ACC112 (cell line): Measurements from ENCODE around the gene ANKRD13C.
A peak's percentile ranks its signal among the peaks of the same experiment; 100 is the strongest.
"Not testable (repeated sequence)": the region's sequence is repeated elsewhere in the genome, so short reads cannot be mapped to it uniquely, and the experiment has no call there.

Source experiments
- H2AFZ ChIP-seq: fragments of 200-600 bp; sonication (generic); one replicate; pipeline ENCODE4 v1.6.0; 2017; ENCODE audit warnings: antibody characterized with exemption, low read length; ENCODE audit not compliant: unreplicated experiment
- H3K27ac ChIP-seq: fragments of 200-600 bp; sonication (generic); 2 replicates; pipeline ENCODE4 v1.5.1; 2014; ENCODE audit warnings: low read depth, mild to moderate bottlenecking, antibody characterized with exemption, low read length, moderate library complexity
- H3K27me3 ChIP-seq: fragments of 200-600 bp; sonication (generic); 2 replicates; pipeline ENCODE4 v1.6.1; 2014; ENCODE audit warnings: mild to moderate bottlenecking, antibody characterized with exemption, low read length, moderate library complexity, mixed read lengths; ENCODE audit not compliant: insufficient read depth
- H3K36me3 ChIP-seq: fragments of 200-600 bp; sonication (generic); 2 replicates; pipeline ENCODE4 v1.6.1; 2016; ENCODE audit warnings: mild to moderate bottlenecking, antibody characterized with exemption, low read length, moderate library complexity, mixed read lengths; ENCODE audit not compliant: insufficient read depth
- H3K4me1 ChIP-seq: fragments of 200-600 bp; sonication (generic); one replicate; pipeline ENCODE4 v1.6.1; 2016; ENCODE audit warnings: low read length, mixed read lengths; ENCODE audit not compliant: insufficient read depth, unreplicated experiment, control insufficient read depth
- H3K4me3 ChIP-seq: fragments of 200-600 bp; sonication (generic); 2 replicates; pipeline ENCODE4 v1.5.1; 2014; ENCODE audit warnings: mild to moderate bottlenecking, low read depth, low read length
- H3K79me2 ChIP-seq: fragments of 200-600 bp; sonication (generic); one replicate; pipeline ENCODE4 v1.6.0; 2016; ENCODE audit warnings: low read length; ENCODE audit not compliant: control insufficient read depth, unreplicated experiment, insufficient read depth

Gene ANKRD13C

GRCh38 chr1:70360321-70360720 lies 5.8 kb upstream of the ANKRD13C start:
- Histone ChIP-seq H3K4me3 (no peak overlapping the region), H3K4me1 (peaks cover 7% of the 10 kb centered on the region), H2AFZ (no peak overlapping the region), H3K79me2 (peaks cover 5% of the 10 kb centered on the region), H3K27me3 (no peaks in the 10 kb centered on the region), H3K27ac (no peak overlapping the region), H3K36me3 (0 out of 2 replicates have a peak, but pooled peaks cover 3% of the 10 kb centered on the region)

- Histone ChIP-seq H3K36me3 (0 out of 2 replicates have a peak, but pooled peaks cover 3% of the 10 kb centered on the region), H3K27me3 (no peaks in the 10 kb centered on the region), H3K4me3 (no peak overlapping the region), H3K27ac (no peak overlapping the region), H3K79me2 (peaks cover 13% of the 10 kb centered on the region), H2AFZ (no peak overlapping the region), H3K4me1 (peaks cover 7% of the 10 kb centered on the region)
These were observed 4.5 kb upstream of the ANKRD13C start for GRCh38 chr1:70358921-70359564.

GRCh38 chr1:70355920-70356319 lies 1.4 kb upstream of the ANKRD13C start:
- Histone ChIP-seq H2AFZ (no peak overlapping the region), H3K27ac (no peak overlapping the region), H3K27me3 (no peaks in the 10 kb centered on the region), H3K79me2 (peaks cover 43% of the 10 kb centered on the region), H3K36me3 (0 out of 2 replicates have a peak, but pooled peaks cover 3% of the 10 kb centered on the region), H3K4me1 (peaks cover 5% of the 10 kb centered on the region), H3K4me3 (peak overlapping the region; percentile 93)

- peak overlapping the region; percentile 89 for H3K27ac ChIP-seq
- peak overlapping the region; percentile 93 for H3K4me3 ChIP-seq
- H2AFZ ChIP-seq: peak overlapping the region; percentile 91
- peaks cover 52% of the 10 kb centered on the region for H3K79me2 ChIP-seq
- no peaks in the 10 kb centered on the region for H3K27me3 ChIP-seq
- H3K36me3 ChIP-seq: 0 out of 2 replicates have a peak, but pooled peaks cover 3% of the 10 kb centered on the region
- peaks cover 5% of the 10 kb centered on the region for H3K4me1 ChIP-seq
These were observed 537 bp upstream of the ANKRD13C start for GRCh38 chr1:70355111-70355407.

- Histone ChIP-seq H3K79me2 (peaks cover 65% of the 10 kb centered on the region), H3K27me3 (no peaks in the 10 kb centered on the region), H3K4me1 (peaks cover 13% of the 10 kb centered on the region), H3K27ac (peak overlapping the region; percentile 89), H3K36me3 (peaks cover 3% of the 10 kb centered on the region; the same call in 1 of the 2 replicates), H2AFZ (peak overlapping the region; percentile 58), H3K4me3 (peak overlapping the region; percentile 93)
These were observed 756 bp downstream of the ANKRD13C start for GRCh38 chr1:70353601-70354331.

- peak overlapping the region; percentile 89 for H3K27ac ChIP-seq
- no peaks in the 10 kb centered on the region for H3K27me3 ChIP-seq
- peaks cover 72% of the 10 kb centered on the region for H3K79me2 ChIP-seq
- H2AFZ ChIP-seq: no peak overlapping the region
- peaks cover 3% of the 10 kb centered on the region; the same call in 1 of the 2 replicates for H3K36me3 ChIP-seq
- H3K4me1 ChIP-seq: peaks cover 13% of the 10 kb centered on the region
- H3K4me3 ChIP-seq: peak overlapping the region; percentile 93
These were observed 1.5 kb downstream of the ANKRD13C start for GRCh38 chr1:70353044-70353443.

- H3K27me3 ChIP-seq, H3K36me3 ChIP-seq, H2AFZ ChIP-seq, H3K4me3 ChIP-seq, H3K27ac ChIP-seq: not testable (repeated sequence)
- Histone ChIP-seq H3K79me2 (peaks cover 88% of the 10 kb centered on the region), H3K4me1 (peaks cover 13% of the 10 kb centered on the region)
These were observed 4.7 kb downstream of the ANKRD13C start for GRCh38 chr1:70349799-70350198.

GRCh38 chr1:70348399-70349165 lies 5.9 kb downstream of the ANKRD13C start:
- Histone ChIP-seq H3K36me3 (no peaks in the 10 kb centered on the region; the same call in 1 of the 2 replicates), H3K27me3 (no peaks in the 10 kb centered on the region), H3K4me1 (peaks cover 13% of the 10 kb centered on the region), H3K27ac (no peak overlapping the region), H3K79me2 (peaks cover 88% of the 10 kb centered on the region), H3K4me3 (no peak overlapping the region), H2AFZ (no peak overlapping the region)

- H3K27ac ChIP-seq, H2AFZ ChIP-seq, H3K4me1 ChIP-seq, H3K4me3 ChIP-seq, H3K27me3 ChIP-seq, H3K36me3 ChIP-seq: not testable (repeated sequence)
- H3K79me2 ChIP-seq: peaks cover 53% of the 10 kb centered on the region
These were observed 14.9 kb downstream of the ANKRD13C start for GRCh38 chr1:70339644-70340043.

GRCh38 chr1:70336050-70336449 lies 18.5 kb downstream of the ANKRD13C start:
- Histone ChIP-seq H3K4me3 (no peak overlapping the region), H3K4me1 (no peaks in the 10 kb centered on the region), H3K27me3 (no peaks in the 10 kb centered on the region), H3K27ac (no peak overlapping the region), H3K79me2 (peaks cover 36% of the 10 kb centered on the region), H2AFZ (no peak overlapping the region), H3K36me3 (peaks cover 12% of the 10 kb centered on the region; the same call in 1 of the 2 replicates)
